Measurements from ENCODE around the gene MFRP. TPM values are rescaled to one million over a fixed set of nuclear protein-coding genes. Genes with fewer than 3 reads are reported as not detected.

Gene MFRP
- total RNA-seq, 1 experiment from 2014 or later: not detected

DNA sequence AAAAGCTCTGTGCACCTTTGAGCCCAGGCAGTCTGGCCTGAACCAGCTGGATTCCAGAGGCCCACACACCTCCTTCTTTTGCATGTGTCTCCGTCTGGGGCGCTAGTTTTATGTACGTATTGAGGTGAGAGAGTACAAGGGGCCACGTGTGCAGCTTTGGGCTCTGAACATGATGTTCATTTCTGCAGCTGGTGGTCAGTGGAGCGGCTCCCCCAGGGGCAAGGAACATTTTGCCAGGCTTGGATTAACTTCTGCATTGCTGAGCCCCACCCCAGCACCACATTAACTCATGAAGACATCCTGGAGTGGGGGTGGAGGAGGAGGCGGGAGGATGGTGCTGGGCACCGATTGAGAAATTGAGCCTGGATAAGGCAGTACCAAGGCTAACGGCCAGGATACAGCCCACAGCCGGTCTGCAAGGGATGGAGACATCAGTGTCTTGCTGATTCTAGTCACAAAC, 21.2 kb upstream of the MFRP start (continued):
- TF ChIP-seq, protein P1, sequence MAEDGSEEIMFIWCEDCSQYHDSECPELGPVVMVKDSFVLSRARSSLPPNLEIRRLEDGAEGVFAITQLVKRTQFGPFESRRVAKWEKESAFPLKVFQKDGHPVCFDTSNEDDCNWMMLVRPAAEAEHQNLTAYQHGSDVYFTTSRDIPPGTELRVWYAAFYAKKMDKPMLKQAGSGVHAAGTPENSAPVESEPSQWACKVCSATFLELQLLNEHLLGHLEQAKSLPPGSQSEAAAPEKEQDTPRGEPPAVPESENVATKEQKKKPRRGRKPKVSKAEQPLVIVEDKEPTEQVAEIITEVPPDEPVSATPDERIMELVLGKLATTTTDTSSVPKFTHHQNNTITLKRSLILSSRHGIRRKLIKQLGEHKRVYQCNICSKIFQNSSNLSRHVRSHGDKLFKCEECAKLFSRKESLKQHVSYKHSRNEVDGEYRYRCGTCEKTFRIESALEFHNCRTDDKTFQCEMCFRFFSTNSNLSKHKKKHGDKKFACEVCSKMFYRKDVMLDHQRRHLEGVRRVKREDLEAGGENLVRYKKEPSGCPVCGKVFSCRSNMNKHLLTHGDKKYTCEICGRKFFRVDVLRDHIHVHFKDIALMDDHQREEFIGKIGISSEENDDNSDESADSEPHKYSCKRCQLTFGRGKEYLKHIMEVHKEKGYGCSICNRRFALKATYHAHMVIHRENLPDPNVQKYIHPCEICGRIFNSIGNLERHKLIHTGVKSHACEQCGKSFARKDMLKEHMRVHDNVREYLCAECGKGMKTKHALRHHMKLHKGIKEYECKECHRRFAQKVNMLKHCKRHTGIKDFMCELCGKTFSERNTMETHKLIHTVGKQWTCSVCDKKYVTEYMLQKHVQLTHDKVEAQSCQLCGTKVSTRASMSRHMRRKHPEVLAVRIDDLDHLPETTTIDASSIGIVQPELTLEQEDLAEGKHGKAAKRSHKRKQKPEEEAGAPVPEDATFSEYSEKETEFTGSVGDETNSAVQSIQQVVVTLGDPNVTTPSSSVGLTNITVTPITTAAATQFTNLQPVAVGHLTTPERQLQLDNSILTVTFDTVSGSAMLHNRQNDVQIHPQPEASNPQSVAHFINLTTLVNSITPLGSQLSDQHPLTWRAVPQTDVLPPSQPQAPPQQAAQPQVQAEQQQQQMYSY (CRISPR knock-in tag; IDR thresholded peaks at IDR 0.05): no peak
- TF ChIP-seq NR1H2 (CRISPR knock-in tag; IDR thresholded peaks at IDR 0.05) (no peak), ZMAT4 (CRISPR knock-in tag; IDR thresholded peaks at IDR 0.05) (no peak), FOXP4 (CRISPR knock-in tag; IDR thresholded peaks at IDR 0.05) (no peak), RELA (CRISPR knock-in tag; IDR thresholded peaks at IDR 0.05; ENCODE audit: borderline replicate concordance) (no peak), GABPB1 (CRISPR knock-in tag; IDR thresholded peaks at IDR 0.05) (no peak), NR3C1 (CRISPR knock-in tag; conservative IDR thresholded peaks at IDR 0.05; ENCODE audit: low read depth) (no peak), FOXK1 (CRISPR knock-in tag; IDR thresholded peaks at IDR 0.05) (no peak), USF2 (CRISPR knock-in tag; IDR thresholded peaks at IDR 0.05) (no peak), GTF2I (CRISPR knock-in tag; conservative IDR thresholded peaks at IDR 0.05) (no peak), ATF3 (CRISPR knock-in tag; conservative IDR thresholded peaks at IDR 0.05) (no peak), ZNF263 (CRISPR knock-in tag; IDR thresholded peaks at IDR 0.05; ENCODE audit: low read depth) (no peak), NFE2L1 (CRISPR knock-in tag; IDR thresholded peaks at IDR 0.05) (no peak), PREB (CRISPR knock-in tag; IDR thresholded peaks at IDR 0.05; ENCODE audit: borderline replicate concordance) (no peak), ZNF532 (CRISPR knock-in tag; IDR thresholded peaks at IDR 0.05; ENCODE audit: borderline replicate concordance) (no peak)
- TF ChIP-seq, protein P2, sequence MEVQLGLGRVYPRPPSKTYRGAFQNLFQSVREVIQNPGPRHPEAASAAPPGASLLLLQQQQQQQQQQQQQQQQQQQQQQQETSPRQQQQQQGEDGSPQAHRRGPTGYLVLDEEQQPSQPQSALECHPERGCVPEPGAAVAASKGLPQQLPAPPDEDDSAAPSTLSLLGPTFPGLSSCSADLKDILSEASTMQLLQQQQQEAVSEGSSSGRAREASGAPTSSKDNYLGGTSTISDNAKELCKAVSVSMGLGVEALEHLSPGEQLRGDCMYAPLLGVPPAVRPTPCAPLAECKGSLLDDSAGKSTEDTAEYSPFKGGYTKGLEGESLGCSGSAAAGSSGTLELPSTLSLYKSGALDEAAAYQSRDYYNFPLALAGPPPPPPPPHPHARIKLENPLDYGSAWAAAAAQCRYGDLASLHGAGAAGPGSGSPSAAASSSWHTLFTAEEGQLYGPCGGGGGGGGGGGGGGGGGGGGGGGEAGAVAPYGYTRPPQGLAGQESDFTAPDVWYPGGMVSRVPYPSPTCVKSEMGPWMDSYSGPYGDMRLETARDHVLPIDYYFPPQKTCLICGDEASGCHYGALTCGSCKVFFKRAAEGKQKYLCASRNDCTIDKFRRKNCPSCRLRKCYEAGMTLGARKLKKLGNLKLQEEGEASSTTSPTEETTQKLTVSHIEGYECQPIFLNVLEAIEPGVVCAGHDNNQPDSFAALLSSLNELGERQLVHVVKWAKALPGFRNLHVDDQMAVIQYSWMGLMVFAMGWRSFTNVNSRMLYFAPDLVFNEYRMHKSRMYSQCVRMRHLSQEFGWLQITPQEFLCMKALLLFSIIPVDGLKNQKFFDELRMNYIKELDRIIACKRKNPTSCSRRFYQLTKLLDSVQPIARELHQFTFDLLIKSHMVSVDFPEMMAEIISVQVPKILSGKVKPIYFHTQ (CRISPR knock-in tag; IDR thresholded peaks at IDR 0.05): no peak
